Activated CD4-positive, CD25-positive, alpha-beta regulatory T cell (primary cell): ENCODE measurements around the gene ELANE.

Experiments used
- DNase-seq, 4 experiments: peaks; one replicate each; lab custom pipeline; 2025; lab: John Stamatoyannopoulos, UW

Gene ELANE

DNA sequence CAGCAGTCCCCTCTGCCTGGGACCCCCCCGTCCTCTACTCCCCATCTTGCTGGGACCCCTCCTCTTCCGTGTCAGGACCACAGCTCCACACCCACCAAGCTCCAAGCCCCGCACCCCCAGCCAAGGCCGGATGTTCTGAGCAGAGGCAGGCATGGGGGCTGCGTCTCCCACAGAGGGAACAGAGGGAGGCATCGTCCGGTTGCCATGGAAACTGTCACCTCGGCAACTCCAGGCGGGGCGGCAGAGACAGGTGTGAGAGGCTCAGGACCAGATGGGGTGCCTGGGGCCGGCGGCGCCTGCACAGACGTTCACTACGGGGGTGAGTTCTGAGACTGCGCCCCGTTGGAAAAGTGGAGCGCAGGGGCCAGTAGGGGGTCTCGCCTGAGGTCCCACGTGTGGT lies 46.6 kb downstream of the ELANE start:
- no peak for DNase-seq

DNA sequence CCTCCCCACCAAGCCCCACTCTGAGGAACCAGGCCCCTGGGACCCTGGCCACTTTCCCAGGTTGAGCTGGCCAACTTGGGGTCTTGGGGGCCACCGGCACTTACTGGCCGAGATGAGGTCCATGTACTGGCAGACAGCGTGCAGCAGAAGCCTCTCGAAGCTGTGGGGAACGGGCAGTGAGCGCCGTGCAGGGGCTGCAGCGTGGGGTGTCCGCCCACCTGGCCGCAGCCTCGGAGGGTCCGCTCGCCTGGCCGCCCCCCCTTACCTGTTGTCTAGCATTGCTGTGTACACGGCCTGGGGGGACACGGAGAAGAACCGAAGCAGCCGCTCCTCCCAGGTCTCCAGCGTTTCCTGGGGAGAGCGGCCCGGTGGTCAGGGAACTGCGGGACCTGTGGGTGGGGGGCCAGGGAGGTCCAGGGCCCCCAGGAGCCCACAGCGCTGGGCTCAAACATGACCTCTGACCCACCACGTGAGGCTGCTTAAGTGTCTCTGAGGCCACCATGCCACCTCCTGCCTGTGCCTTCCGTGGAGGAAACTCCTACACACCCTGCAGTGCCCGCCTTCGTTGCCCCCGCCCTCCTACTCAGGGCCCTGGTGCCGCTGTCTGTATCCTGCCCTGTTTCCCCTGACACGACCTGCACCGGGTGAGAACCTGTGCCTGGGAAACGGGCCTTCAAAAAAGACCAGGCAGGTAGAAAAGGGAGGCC lies 47.4 kb downstream of the ELANE start:
- no peak for DNase-seq

DNA sequence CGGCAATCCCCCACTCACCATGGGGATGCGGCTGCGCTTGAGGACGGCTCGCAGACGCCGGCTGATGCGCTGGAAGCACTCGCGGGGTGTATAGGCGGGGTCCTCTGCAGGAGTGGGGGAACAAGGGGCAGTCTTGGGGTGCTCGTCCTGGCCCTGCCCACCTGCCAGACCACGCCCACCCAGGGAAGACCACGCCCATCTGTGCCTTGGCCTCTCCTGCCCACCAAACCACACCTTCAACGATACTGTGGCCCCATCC lies 47.9 kb downstream of the ELANE start:
- DNase-seq = no peak

DNA sequence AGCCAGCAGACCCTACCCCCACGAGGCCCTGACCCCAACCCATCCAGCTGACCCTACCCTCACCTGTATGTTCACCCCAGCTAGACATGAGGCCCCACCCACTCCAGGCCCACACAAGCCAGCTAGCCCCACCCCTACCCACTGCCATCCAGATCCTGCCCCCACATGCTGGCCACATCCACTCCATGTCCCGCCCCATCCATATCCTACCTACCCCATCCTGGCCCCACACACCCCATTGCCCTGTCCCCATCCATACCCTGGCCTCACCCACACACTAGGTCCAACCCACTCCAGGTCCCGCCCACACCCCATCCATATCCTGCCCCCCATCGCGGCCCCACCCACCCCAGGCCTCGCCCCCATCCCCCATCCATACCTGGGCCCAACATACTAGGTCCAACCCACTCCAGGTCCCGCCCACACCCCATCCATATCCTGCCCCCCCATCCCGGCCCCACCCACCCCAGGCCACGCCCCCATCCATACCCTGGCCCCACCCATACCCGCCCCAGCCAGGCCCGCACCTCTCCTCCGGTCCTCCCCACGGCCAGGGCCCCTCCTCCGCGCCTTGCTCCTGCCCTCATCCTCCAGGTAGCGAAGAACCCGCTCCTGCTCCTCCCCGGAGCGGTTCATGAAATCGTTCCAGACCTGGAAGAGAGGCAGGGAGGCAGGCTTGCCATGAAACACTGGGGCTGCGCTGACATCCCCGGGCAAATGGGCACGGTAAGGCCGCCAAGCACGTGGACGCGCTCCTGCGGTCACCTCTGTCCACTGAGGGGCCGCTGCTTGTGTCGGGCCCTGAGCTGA lies 48.4 kb downstream of the ELANE start:
- no peak for DNase-seq

DNA sequence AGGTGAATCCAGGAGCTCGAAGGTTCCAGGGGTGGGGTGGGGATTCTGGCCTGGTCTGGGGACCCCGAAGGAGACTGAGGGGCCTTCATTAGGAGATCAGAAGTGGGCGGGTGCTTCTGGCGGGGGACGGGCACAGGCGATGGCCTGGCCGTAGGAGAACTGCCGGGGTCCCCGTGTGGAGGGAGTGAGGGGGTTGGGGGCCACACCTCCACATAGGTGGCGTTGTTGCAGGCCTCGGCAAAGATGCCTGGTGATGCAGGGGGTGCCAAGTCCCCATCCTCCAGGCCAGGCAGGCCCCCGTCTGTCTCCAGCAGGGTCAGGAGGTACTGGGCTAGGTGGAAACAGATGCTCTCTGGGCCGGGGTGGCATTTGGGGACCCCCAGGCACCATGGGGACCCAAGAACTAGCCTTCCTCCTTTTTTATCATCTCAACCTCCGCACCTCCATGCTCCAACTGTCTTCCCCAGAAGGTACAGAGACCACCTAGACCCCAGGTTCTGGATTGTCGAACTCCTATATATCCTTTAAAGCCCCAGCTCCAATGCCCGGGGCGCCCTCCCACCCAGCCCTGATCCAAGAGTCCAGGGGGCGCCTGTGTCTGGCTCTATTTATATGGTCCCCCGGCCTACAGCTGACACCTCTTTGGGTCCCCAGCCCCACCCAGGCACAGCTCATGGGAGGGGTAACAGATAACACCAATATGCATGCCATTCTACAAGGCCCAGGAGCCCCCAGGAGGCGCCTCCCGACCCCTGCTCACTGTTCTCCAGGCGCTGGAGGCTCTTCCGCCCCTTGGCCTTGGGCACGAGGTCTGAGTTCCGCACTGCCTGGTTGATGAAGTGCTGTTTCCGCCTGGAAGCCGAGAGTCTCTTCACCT lies 49.4 kb downstream of the ELANE start:
- DNase-seq = no peak

DNA sequence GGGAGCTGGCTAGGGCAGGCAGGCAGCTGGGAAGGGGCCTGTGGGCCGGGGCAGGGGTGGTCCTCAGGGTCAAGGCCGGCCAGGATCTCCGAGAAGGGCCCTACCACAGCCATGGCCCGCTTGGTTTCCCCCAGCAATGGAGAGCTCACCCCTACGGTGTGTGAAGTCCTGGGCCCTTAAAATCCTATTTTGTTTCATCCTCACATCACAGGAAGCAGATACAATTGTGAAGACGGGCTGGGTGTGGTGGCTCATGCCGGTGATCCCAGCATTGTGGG lies 49.9 kb downstream of the ELANE start:
- DNase-seq = no peak

DNA sequence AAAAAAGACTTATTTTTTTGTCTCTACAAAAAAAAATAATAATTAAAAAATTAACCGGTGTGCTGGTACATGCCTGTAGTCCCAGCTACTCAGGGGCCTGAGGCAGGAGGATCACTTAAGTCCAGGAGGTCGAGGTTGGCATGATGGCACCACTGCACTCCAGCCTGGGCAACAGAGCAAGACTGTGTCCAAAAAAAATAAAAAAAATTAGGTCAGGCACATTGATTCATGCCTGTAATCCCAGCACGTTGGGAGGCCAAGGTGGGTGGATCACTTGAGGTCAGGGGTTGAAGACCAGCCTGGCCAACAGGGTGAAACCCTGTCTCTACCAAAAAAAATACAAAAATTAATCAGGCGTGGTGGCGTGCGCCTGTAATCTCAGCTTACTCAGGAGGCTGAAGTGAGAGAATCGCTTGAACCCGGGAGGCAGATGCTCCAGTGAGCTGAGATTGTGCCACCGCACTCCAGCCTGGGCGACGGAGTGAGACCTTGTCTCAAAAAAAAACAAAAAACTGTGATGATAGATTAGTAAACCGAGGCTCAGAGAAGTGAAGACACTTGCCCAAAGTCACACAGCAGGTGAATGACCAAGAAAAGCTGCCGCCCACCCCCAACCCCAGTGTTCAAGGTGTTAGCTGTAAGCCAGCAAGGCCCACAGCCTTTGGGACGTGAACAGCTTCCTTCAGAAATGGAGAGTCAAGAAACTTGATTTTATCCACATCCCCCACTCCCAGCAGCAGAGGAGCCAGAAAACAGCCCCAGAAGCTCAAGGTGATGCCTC lies 50.5 kb downstream of the ELANE start:
- DNase-seq = no peak

DNA sequence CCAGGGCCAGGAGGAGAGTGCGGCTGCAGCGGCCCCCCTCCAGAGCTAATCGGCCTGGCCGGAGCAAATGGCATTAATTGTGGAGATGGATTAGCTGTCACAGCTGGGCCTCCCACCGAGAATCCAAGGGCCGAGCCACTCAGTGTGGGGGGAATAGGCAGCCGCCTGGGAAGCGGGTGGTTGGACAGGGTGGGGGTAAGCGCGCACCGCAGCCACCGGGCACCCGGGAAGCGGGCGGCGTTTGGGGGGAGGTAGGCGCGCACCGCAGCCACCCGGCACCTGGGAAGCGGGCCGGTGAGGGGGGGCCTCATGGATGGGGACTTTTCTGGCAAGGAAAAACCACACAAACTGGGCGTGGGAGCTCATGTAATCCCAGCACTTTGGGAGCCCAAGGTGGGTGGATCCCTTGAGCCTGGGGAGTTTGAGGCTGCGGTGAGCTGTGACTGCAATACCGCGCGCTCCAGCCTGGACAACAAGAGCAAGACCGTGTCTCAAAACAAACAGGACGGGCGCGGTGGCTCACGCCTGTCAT lies 51.2 kb downstream of the ELANE start:
- DNase-seq = no peak

DNA sequence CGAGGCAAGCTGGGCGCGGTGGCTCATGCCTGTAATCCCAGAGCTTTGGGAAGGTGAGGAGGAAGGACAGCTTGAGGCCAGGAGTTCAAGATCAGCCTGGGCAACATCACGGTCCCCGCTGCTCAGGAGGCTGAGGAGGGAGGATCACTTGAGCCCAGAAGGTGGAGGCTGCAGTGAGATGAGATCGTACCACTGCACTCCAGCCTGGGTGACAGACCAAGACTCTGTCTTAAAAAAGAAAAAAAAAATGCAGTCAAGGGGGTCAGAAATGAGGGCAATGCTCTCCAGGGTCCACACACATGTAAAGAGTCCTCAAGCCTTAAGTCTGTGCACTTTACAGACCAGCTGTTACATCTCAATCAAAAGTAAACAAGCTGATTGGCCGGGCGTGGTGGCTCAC lies 52.4 kb downstream of the ELANE start:
- DNase-seq = no peak
